CD4-positive, alpha-beta T cell treated with Interleukin-15 for 1 hour (primary cell): Measurements from ENCODE around the gene PDZRN3.

ENCODE experiments used
- DNase-seq: peaks from one replicate; pipeline ENCODE4 v3.0.0-alpha.2; 2020

Gene PDZRN3

GRCh38 chr3:73552700-73553099 lies 72.0 kb downstream of the PDZRN3 start:
- no peak for DNase-seq

GRCh38 chr3:73550032-73550431 lies 74.7 kb downstream of the PDZRN3 start:
- no peak for DNase-seq

- no peak for DNase-seq
These were observed 75.6 kb downstream of the PDZRN3 start for GRCh38 chr3:73549051-73549600.

- no peak for DNase-seq
These were observed 76.3 kb downstream of the PDZRN3 start for GRCh38 chr3:73548436-73548835.

GRCh38 chr3:73547427-73548248 lies 77.1 kb downstream of the PDZRN3 start:
- no peak for DNase-seq

DNA sequence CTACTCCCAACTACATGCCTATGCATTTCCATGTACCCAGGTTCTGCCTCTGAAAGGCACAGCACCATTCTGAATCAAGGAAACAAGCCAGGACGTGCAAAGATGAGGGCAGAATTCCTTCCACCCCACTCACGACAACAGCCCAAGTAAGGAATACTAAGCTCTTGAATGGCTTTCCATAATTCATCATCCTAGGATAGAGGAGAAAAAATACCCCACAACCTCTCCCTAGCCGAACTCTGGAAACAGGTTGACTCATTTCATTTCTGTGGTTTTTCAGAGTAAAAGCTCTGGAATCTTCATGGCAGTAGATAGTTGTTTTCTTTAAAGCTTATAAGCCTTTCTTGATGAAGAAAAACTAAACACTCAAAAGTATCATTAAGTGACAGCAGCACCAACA lies 77.8 kb downstream of the PDZRN3 start:
- no peak for DNase-seq

DNA sequence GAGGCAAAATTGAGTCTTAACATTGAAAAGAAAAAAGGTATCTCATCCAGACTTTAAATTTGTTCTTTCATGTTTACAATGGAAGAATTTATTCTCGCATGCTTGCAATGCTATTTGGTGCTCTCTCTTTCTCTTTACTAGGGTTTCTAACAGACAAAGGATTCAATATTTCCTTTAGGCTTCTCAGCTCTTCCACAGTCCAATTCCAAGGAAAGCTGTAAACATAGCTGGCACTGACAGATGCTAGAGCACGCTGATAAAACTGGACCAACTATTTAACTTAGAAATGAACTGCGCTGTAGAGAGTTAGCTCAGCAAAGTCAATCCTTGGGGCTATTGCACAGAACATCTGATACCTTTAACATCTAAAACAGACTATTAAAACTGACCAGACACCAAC lies 81.3 kb downstream of the PDZRN3 start:
- no peak for DNase-seq

- no peak for DNase-seq
These were observed 82.6 kb downstream of the PDZRN3 start for GRCh38 chr3:73542136-73542535.

GRCh38 chr3:73540969-73541740 lies 83.6 kb downstream of the PDZRN3 start:
- DNase-seq, result no peak

DNA sequence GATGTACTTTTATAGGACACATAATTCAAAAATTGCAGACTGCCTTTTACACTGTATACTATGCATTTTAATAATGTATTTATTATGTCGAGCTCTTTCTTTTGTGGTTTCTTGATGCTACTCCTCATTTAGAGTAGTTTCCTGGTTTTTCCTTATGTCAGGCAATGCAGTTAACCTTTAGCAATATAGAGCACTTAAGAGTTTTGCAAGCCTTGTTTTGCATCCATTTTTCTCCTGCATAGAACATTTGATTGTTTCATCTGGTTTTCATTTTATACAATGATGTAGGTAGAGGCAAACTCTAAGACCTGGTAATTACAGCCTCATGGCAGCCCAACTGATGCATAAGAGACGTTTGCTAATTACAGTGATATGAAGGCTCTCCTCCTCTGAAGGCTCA lies 86.3 kb downstream of the PDZRN3 start:
- DNase-seq, result no peak

DNA sequence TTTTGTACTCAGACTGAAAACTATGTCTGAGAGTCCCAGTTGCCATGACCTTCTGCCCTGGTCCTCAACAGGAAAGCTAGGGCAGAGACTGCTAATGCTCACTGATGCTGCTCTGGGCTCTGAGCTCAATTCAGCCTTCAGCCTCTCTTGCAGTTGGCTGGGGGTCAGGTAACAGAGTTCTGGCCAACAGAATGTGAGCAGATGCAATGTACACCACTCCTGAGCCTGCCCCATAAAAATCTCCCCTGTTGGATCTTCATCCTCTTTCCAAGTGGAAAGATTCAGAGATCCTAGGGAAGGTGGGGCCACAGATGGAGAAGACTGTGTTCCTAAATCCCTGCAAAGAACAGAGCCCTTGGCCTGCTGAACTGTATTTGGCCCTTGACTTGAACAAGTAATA lies 87.8 kb downstream of the PDZRN3 start:
- no peak for DNase-seq

- no peak for DNase-seq
These were observed 88.3 kb downstream of the PDZRN3 start for GRCh38 chr3:73536336-73536895.

DNA sequence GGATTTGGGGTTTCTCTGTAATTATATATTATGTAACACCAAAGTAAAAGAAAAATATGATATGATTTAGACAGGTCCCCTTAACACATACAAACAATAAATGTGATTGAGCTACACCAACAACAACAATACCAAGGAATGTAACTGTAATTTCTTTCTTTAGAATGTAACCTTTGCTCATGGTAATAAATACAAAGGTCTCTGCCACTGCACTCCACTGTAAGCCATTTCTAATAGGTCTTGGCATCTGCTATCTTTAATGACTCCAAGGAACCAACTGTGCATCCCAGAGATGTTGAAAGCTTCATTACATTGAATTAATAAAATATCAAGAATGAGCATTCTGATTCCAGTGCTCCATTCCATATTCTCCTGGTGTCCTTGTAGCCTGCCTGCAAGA lies 88.8 kb downstream of the PDZRN3 start:
- DNase-seq, result no peak

DNA sequence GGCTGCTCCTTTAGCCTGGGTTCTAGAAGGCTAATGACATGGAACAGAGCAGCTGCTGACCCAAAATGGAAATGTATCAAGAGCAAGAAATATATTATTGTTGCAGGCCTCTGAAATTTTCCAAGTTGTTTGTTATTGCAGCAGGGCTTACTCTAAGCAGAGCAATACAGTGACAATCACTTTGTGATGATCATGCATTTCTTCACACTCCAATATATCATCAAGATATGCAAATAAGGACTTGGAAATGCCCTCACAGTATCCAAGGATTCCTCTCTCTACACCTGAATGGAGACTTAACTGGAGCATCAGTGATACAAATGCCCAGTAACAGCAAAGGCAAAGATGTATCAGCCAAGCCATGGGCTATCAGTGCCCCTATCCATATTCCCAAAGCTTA lies 89.6 kb downstream of the PDZRN3 start:
- no peak for DNase-seq

DNA sequence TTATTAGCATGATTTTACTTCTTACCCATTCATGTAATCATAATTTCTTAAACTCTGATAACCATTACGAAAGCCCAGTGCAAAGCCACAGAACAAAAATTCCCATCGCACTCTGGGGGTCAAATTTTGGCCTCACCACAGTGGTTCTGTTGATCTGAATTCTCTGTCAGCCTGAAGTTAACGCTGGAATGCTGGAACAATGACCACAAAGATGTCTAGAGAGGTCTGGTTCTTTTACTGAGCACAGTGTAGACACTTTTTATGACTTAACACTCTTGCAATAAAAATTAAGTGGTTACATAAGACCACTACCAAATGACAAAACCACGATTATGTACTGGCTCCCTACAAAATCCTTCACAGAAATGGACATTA lies 94.7 kb downstream of the PDZRN3 start:
- DNase-seq, result no peak

DNA sequence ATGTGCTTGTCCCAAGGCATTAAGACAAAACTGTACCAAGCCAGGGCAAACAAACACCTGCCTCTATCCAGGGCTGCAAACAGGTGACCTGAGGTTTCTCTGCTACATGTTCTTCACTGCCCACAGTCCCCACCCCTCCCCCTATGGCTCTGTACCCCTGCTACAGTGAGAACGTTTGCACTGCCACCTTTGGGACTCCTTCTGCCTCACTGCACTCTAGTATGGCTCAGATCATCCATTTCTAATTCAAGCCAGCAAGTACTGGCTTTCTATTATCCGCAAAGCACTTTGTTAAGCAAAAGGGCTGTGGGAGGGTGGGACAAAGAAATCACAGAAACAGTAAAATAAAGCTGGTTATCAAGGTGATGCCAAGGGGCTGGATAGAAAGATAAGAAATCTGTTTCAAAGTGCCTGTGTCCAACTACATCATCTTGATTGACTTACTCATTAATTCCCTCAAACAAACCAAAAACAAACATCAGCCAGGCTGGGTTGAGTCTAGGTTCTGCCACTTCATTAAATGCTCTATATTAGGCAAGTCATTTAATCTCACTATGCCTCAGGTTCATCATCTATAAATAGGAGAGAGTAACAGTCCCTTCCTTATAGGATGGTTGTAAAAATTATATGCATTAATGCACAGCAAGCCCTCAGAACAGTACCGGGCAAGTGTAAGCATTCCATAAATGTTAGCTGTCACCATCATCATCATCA lies 95.3 kb downstream of the PDZRN3 start:
- DNase-seq, result no peak

DNA sequence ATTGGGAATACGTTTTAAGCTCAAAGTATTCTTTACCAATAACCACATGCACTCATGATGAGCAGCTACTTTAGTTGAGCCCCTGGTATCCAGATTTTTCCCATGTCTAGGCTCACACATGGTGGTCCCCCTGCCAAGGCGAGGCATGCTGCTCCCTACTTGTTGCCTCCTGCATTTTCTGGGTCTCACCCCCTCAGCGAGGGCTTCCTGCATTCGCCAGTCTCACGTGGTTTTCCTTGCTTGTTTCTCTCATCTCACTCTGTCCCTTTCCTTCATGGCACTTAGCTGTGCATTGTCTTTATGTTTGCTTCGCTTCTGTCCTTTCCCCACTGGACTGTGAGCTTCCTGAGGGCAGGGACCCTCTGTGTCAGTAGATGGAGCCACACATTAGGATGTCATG lies 99.2 kb downstream of the PDZRN3 start:
- DNase-seq, result no peak

GRCh38 chr3:73523661-73524060 lies 101.1 kb downstream of the PDZRN3 start:
- no peak for DNase-seq

GRCh38 chr3:73521734-73522336 lies 102.9 kb downstream of the PDZRN3 start:
- no peak for DNase-seq

DNA sequence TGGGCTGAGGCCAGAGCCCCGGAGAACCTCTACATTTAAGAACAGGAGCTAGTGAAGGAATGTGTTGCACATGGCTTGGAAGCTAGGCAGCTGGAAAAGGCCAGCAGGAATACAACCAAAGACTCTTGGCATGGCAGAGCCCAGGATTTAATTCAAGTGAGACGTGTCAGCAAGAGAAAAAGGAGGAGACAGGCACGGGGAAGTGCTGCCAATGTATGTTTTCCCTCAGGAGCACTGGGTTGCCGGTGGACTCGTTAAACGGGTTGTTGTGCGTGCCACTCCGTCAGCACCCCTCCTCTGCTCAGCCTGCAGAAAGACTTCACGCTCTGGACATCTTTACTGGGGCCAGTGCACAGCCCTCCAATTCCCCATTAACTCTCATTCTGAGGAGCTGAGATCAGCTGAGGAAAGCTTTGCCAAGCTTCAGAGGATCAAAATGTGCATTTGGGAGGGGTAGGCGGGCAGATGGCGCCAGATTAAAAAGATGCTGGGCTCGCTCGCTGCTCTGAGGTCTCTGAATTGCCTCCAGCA lies 103.7 kb downstream of the PDZRN3 start:
- no peak for DNase-seq

GRCh38 chr3:73516631-73517030 lies 108.1 kb downstream of the PDZRN3 start:
- no peak for DNase-seq

DNA sequence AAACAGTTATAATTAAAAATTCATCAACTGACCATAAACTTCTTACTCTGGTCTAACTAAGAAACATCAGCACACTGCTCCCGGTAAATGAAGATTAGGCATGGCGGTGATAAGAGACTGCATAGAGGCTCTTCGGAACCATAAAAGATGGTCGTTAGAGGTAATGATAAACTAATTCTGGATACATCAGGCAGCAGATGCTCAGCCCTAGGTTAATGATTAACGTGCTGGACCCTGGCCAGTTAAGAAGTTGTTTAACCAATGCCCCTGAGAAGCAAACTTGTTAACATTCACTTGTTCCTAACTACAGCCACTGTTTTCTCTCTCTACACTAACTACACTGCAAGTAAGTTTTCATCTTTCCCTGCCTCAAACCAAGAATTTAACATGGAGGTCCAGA lies 111.5 kb downstream of the PDZRN3 start:
- no peak for DNase-seq
